LNCAP (cell line): ENCODE data around the gene SLC6A11.

Experiments
- TF ChIP-seq, protein P1 (sequence below): fragments of 450-650 bp; IDR thresholded peaks from 2 replicates; pipeline ENCODE4 v1.5.1; 2017; ENCODE audit warnings: mild to moderate bottlenecking

The SLC6A11 gene

GRCh38 chr3:10892622-10893021 is 76.6 kb downstream of the SLC6A11 start:
- TF ChIP-seq, protein P1, sequence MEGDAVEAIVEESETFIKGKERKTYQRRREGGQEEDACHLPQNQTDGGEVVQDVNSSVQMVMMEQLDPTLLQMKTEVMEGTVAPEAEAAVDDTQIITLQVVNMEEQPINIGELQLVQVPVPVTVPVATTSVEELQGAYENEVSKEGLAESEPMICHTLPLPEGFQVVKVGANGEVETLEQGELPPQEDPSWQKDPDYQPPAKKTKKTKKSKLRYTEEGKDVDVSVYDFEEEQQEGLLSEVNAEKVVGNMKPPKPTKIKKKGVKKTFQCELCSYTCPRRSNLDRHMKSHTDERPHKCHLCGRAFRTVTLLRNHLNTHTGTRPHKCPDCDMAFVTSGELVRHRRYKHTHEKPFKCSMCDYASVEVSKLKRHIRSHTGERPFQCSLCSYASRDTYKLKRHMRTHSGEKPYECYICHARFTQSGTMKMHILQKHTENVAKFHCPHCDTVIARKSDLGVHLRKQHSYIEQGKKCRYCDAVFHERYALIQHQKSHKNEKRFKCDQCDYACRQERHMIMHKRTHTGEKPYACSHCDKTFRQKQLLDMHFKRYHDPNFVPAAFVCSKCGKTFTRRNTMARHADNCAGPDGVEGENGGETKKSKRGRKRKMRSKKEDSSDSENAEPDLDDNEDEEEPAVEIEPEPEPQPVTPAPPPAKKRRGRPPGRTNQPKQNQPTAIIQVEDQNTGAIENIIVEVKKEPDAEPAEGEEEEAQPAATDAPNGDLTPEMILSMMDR, result no peak

- TF ChIP-seq, protein P1, result no peak
Measured at GRCh38 chr3:10901296-10901945, 85.4 kb downstream of the SLC6A11 start.

GRCh38 chr3:10907262-10907661 is 91.2 kb downstream of the SLC6A11 start:
- TF ChIP-seq, protein P1, result no peak

DNA sequence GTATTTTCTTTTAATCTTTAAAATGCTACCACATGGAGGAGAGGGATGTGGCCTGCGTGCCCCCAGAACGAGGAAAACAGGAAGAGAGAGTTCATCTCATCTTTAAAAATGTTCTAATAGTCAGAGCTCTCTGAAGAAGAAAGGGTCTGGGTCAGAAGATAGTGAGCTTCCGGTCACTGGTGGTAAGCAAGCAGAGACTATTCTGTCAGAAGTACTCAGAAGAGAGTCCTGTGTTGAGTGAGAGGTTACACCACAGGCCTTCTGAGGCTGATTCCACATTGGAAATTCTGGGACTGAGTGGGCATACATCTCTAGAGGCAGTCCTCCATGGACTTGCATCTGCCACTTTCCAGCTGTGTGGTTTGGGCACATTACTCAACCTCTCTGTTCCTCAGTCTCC is 94.3 kb downstream of the SLC6A11 start:
- TF ChIP-seq, protein P1, result no peak

DNA sequence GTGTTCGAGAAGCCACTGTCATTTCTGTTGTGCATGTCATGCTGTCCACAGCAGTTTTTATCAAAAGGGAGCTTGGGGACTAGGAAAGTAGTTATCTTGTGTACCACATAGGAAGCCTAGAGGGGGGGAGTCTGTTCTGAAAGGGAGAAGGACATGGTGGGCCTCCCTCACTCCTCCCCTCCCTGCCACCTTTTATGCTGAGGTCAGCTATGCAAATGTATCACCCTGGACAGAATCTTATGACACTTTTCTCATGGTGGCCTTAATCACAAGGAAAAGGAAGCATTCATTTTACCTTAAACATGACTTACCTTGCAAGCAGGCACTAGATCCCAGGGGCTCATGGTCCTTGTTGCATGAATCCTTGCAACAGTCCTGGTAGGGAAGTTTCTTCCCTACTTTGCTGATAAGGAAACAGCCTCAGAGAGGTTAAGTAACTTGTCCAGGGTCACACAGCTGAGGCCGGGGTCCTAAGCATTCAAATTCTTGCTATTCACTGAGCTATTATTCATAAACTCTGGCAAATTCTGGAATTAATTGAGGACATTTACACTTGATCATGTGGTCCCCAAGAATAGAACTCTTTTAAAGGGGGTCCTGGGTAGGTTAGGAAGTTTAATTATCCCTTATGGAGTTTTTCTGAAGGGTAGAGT is 95.4 kb downstream of the SLC6A11 start:
- TF ChIP-seq, protein P1, result no peak

GRCh38 chr3:10912786-10913185 is 96.8 kb downstream of the SLC6A11 start:
- TF ChIP-seq, protein P1, result no peak

GRCh38 chr3:10915376-10915775 is 99.3 kb downstream of the SLC6A11 start:
- TF ChIP-seq, protein P1, result no peak
